Esophagus squamous epithelium (tissue), 5 donors: ENCODE data around the gene ENAM. TPM values are rescaled to one million over a fixed set of nuclear protein-coding genes. Genes with fewer than 3 reads are reported as not detected.

Experiments used
- DNase-seq: peaks from one replicate; lab custom pipeline; 2025; lab: John Stamatoyannopoulos, UW
- H3K27ac ChIP-seq, 4 donors: fragments of 200-600 bp; sonication (generic); one replicate each; pipeline ENCODE4 v1.5.1; 2016 to 2019; ENCODE audit warnings: mild to moderate bottlenecking in 1 of 4
- H3K27me3 ChIP-seq, 4 donors: fragments of 200-600 bp; sonication (generic); 1 replicate in 3 of 4; 2 replicates in 1 of 4; pipeline versions ENCODE4 v1.5.1 to v1.6.0; 2017 to 2021; ENCODE audit warnings: antibody characterized with exemption in 1 of 4
- H3K36me3 ChIP-seq, 3 donors: fragments of 200-600 bp; sonication (generic); one replicate each; pipeline ENCODE4 v1.5.1; 2016 to 2019
- H3K4me1 ChIP-seq, 3 donors: fragments of 200-600 bp; sonication (generic); one replicate each; pipeline ENCODE4 v1.5.1; 2017 to 2019
- H3K4me3 ChIP-seq, 4 donors: fragments of 200-600 bp; sonication (generic); 1 replicate in 3 of 4; 2 replicates in 1 of 4; pipeline ENCODE4 v1.5.1; 2016 to 2019; ENCODE audit warnings: mild to moderate bottlenecking in 2 of 4, moderate library complexity in 1 of 4
- H3K9me3 ChIP-seq, 3 donors: fragments of 200-600 bp; sonication (generic); one replicate each; pipeline ENCODE4 v1.5.1; 2016 to 2019
- CTCF ChIP-seq, 6 experiments: fragments of 450-650 bp in 4 of 6; fragments of 200-600 bp in 2 of 6; sonication (generic) in 2 of 6; IDR thresholded peaks; one replicate each; pipeline ENCODE4 v1.5.1; 2016 to 2019; ENCODE audit warnings: antibody characterized with exemption in 6 of 6, mild to moderate bottlenecking in 4 of 6, moderate library complexity in 4 of 6
- POLR2A ChIP-seq, 4 donors: fragments of 450-650 bp; IDR thresholded peaks; one replicate each; pipeline ENCODE4 v1.6.1; 2017; ENCODE audit warnings: antibody characterized with exemption in 4 of 4, mild to moderate bottlenecking in 4 of 4, moderate library complexity in 3 of 4
- WGBS, 2 donors: methylation state at CpG; one replicate each; pipeline ENCODE4 v1.1.5; 2018; 5-methylcytosine and 5-hydroxymethylcytosine counted together
- intact Hi-C: fragments of 100-400 bp; cut with DNase I; formaldehyde crosslinking; loops from one replicate; pipeline ENCODE4 v1.15.0; 2022
- total RNA-seq, 4 donors: library from RNA; depleted of rRNA; stranded (reverse); fragments of >200 nt; gene quantifications; one replicate each; pipeline ENCODE4 v1.1.0, GENCODE V29; 2016
- donor health status: DM: yes; HTN: yes; CAD: no.

ENAM gene
- total RNA-seq, 4 donors from 2014 or later: not detected

DNA sequence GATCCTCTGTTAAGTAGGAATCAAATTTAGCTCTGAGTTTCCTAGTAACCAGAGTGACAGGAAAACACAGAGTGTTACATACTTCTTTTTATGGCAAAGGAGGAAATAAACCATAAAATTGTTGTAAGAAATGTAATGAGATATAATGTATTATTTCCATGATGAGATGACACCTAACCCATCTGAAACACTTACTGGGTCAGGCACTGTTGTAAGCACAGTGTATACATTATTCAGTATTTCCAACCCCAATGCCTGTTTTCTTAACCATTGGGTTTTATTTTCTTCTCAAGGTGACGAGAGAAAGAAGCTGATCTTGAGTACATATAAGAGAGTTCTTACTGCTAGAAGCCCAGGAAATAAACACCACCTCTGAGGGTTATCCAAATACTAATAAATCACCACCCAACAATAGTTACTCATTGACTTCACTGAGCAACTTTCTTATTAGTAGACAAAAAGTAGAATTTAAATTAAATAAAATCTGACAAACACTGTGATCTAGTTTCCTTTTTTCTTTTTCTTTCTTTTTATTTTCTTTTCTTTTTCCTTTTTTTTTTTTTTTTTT lies 4.2 kb upstream of the ENAM start:
- DNase-seq: no peak
- peaks cover 3 to 16% (median 10%) of the 10 kb centered on the region in 3 donors for H3K4me1 ChIP-seq
- H3K9me3 ChIP-seq: no peaks in the 10 kb centered on the region
- H3K27me3 ChIP-seq: no peaks in the 10 kb centered on the region
- no peak overlapping the region for H3K27ac ChIP-seq
- H3K36me3 ChIP-seq: no peaks in the 10 kb centered on the region
- intact Hi-C loops: no loop called here
- no peak overlapping the region for H3K4me3 ChIP-seq
- 62 to 64% methylated on average over 1 of the region's 1 CpG for WGBS, 2 donors
- no peak for TF ChIP-seq CTCF (IDR thresholded peaks at IDR 0.05)
- no peak for TF ChIP-seq POLR2A (IDR thresholded peaks at IDR 0.05)

- TF ChIP-seq CTCF (IDR thresholded peaks at IDR 0.05): no peak
- peaks cover 3 to 16% (median 10%) of the 10 kb centered on the region in 3 donors for H3K4me1 ChIP-seq
- WGBS, 2 donors: 31 to 32% methylated on average over 1 of the region's 1 CpG
- peak overlapping the region; percentile 22 to 53 (median 28) for H3K27ac ChIP-seq
- DNase-seq: no peak
- H3K36me3 ChIP-seq: no peaks in the 10 kb centered on the region
- intact Hi-C loops: no loop called here
- H3K9me3 ChIP-seq: no peaks in the 10 kb centered on the region
- H3K27me3 ChIP-seq: no peaks in the 10 kb centered on the region
- H3K4me3 ChIP-seq: no peak overlapping the region
Measured at GRCh38 chr4:70627620-70628019, 924 bp upstream of the ENAM start.

DNA sequence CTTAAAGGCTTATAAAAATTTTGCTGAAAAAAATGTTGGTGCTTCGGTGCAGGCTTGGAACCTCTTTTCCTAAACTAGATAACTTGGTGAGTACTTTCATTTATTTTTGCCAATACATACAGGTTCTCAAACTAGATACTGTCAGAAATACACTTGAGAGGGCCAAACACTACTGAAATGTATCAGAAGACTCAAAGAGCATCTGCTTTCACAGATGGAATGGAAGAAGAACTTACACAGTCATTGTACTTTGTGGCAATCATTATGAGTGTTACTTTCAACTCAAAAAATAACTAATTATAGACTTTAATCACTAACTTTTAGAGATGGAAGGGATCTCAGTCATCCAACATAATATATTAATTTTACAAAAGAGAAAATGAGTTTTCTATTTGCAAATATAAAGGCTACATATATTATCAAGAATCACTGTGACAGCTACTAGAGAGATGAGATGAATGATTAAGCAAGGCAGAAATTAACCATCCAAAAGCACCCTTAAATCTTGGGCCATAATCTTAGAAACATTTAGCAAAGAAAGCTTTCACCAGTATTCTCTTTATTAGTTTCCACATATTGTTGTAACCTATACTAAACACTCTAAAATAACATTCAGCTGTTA lies 1.0 kb downstream of the ENAM start:
- Histone ChIP-seq H3K27me3 (no peaks in the 10 kb centered on the region), H3K36me3 (no peaks in the 10 kb centered on the region), H3K27ac (no peak overlapping the region), H3K4me1 (peaks cover 3 to 16% (median 10%) of the 10 kb centered on the region in 3 donors), H3K9me3 (no peaks in the 10 kb centered on the region), H3K4me3 (no peak overlapping the region)
- TF ChIP-seq CTCF (IDR thresholded peaks at IDR 0.05) (no peak), POLR2A (IDR thresholded peaks at IDR 0.05) (no peak)
- whole genome bisulfite sequencing, 2 donors: 96 to 100% methylated on average over 1 of the region's 1 CpG
- intact Hi-C loops: no loop called here
- no peak for DNase-seq

- DNase-seq: no peak
- WGBS, 2 donors: 62 to 78% methylated on average over 3 of the region's 3 CpGs
Measured at GRCh38 chr4:70630162-70630561, 1.6 kb downstream of the ENAM start.

More at GRCh38 chr4:70630162-70630561, 1.6 kb downstream of the ENAM start:
- no peak overlapping the region for H3K27ac ChIP-seq
- TF ChIP-seq POLR2A (IDR thresholded peaks at IDR 0.05): no peak
- no peak for TF ChIP-seq CTCF (IDR thresholded peaks at IDR 0.05)
- intact Hi-C loops: no loop called here
- H3K27me3 ChIP-seq: no peaks in the 10 kb centered on the region
- H3K4me1 ChIP-seq: peaks cover 3 to 16% (median 10%) of the 10 kb centered on the region in 3 donors
- H3K4me3 ChIP-seq: no peak overlapping the region
- no peaks in the 10 kb centered on the region for H3K36me3 ChIP-seq
- H3K9me3 ChIP-seq: no peaks in the 10 kb centered on the region
